ENCODE data around the gene PARP8.

GRCh38 chr5:50702615-50703366 is 36.4 kb downstream of the PARP8 start:
- TF ChIP-seq ZNF232 (CRISPR knock-in tag; IDR thresholded peaks at IDR 0.05) (no peak), ESRRA (IDR thresholded peaks at IDR 0.05; ENCODE audit: borderline replicate concordance, low read depth) (no peak), ARNT (IDR thresholded peaks at IDR 0.05) (no peak), EP300 (IDR thresholded peaks at IDR 0.05; ENCODE audit: low read length) (no peak), ELK3 (CRISPR knock-in tag; IDR thresholded peaks at IDR 0.05) (no peak), TCFL5 (CRISPR knock-in tag; conservative IDR thresholded peaks at IDR 0.05) (no peak)
